HT1080 (cell line): Measurements from ENCODE around the gene LAMC1. TPM values are rescaled to one million over a fixed set of nuclear protein-coding genes. Genes with fewer than 3 reads are reported as not detected.
"Not testable (repeated sequence)": the region's sequence is repeated elsewhere in the genome, so short reads cannot be mapped to it uniquely, and the experiment has no call there.

Experiments used
- DNase-seq: peaks from one replicate; pipeline ENCODE4 v3.0.0-alpha.2; 2015; ENCODE audit warnings: low read depth
- total RNA-seq: library from RNA; depleted of rRNA; stranded (reverse); fragments of >200 nt; shearing (Covaris generic); gene quantifications from 2 replicates; pipeline ENCODE4 v1.2.3, GENCODE V29; 2014

LAMC1 gene
- total RNA-seq, 1 experiment from 2014 or later: 139 TPM

DNA sequence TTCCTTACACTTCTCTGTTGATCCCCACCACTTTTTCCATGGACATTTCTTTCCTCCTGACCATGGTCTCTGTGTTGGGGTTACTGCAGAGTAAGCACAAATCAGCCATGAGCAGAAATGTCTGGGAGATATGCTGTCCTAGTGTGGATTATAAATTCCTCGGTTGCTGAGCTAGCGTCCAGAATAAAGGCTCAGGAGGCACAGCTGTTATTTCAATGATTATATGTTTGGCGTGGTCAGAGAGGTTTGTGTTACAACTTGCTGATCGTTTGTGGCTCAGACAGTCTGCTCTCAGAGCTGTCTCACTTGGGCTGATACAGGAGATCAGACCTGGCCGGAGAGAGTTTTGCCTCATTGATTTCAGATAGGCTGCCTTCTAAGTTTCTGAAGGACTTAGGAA lies 125.4 kb downstream of the LAMC1 start:
- DNase-seq: no peak

DNA sequence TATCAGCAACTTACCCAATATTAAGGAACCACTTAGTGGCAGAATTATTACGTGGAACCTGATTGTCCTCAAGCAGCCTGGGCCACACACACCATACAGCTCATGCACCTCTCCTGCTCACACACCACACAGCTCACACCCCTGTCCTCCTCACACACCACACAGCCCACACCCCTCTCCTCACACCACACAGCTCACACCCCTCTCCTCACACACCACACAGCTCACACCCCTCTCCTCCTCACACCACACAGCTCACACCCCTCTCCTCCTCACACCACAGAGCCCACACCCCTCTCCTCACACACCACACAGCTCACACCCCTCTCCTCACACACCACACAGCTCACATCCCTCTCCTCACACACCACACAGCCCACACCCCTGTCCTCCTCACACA lies 126.1 kb downstream of the LAMC1 start:
- DNase-seq: no peak

DNA sequence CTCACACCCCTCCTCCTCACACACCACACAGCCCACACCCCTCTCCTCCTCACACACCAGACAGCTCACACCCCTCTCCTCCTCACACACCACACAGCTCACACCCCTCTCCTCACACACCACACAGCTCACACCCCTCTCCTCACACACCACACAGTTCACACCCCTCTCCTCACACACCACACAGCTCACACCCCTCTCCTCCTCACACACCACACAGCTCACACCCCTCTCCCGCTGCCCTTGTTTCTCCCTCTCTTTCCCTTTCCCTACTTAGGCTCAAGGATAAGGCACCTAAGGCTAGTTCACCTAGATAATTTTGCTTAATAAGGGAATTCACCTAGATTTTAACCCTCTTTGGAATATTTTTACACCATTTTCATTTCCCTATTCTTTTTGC lies 126.8 kb downstream of the LAMC1 start:
- DNase-seq: not testable (repeated sequence)

DNA sequence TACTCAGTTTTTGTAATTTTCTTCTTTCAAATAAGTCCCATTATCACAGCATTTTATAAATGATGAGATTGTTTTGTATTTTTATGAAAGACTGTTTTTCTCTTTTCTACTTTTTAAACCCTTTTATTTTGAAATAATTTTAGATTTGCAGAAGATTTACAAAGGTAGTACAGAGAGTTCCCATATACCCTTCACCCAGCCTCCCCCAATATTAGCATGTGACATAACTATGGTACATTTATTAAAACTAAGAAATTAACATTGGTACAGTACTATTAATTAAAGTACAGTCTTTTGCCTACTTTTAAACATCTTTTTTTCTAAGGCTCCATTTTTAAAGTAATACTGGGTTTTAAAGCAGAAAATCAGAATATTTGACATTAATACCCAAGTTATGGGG lies 127.2 kb downstream of the LAMC1 start:
- no peak for DNase-seq

DNA sequence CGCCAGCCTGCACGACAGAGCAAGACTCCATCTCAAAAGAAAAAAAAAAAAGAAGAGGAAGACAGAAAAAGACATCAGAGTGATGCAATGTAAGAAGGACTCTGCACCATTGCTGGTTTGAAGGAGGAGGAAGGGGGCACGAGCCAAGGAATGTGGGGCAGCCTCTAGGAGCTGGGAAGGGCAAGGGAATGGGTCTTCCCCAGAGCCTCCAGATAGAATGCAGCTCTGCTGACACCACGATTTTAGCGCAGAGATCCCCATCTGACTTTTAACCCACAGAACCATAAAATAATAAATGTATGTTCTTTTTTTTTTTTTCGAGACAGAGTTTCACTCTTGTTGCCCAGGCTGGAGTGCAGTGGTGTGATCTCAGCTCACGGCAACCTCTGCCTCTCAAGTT lies 129.0 kb downstream of the LAMC1 start:
- no peak for DNase-seq

DNA sequence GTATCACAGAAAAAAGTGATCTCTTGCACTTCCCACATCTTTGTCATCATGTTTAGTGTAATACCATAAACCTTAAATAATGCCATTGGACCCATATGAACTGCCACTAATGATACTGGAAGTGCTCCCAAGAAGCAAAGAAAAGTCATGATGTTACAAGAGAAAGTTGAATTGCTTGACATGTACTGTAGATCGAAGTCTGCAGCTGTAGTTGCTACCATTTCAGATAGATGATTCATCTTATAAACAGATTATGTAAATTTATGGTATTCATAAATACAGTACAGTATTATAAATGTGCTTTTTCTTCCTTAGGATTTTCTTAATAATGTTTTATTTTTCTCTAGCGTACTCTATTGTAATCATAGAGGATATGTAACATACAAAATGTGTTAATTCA lies 132.7 kb downstream of the LAMC1 start:
- no peak for DNase-seq

DNA sequence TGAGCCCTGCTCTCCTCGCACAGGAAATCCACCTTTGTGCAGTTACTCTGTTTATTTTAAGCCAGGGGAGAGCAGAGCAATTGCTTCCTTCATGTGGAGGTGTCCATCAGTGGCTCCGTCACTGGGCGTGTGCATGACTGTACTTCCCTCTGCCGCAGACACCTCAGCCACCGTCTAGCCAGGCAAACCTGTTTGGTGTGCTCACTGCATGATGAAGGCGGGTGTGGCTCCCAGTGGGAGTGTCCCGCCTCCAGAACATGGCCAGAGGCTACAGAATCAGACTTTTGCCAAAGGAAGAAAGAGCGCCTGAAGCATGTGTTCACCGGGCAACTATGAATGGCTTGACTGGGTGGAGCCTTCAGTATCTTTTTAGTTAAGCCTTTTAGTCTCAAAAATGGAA lies 136.7 kb downstream of the LAMC1 start:
- peak; percentile 82 for DNase-seq

DNA sequence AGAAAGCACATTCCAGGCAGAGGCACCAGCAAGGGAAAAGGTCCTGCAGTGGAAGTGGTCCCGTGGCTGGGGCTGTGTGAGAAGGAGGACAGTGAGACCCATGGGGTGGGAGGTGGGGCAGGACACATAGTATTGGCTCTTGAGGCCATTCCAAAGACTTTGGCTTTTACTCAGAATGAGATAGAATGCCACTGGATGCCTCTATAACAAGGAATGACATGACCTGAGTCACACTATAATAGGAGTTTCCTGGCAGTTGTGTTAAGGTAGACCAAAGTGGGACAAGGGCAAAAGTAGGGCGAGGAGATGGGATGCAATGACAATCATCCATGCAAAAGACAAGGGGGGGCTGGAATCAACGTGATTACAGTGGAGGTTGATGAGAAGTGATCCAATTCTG lies 138.2 kb downstream of the LAMC1 start:
- DNase-seq: peak; percentile 32

DNA sequence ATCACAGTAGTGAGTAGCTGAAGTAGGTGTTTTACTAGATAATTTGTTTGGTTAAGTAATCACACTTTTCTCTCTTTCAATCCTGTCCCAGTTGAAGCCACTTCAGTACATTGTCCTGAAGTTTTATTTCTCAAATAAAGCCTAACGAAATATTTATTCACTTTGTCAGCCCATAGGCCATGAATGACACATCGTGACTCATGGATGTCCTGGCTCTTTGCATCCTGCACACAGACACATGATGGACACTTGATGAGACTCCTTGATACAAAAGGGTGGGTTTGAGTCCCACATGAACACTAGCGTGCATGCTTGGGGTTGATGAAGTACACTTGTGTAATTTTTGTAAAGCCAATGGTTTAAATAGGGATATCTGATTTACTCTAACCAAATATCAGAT lies 140.1 kb downstream of the LAMC1 start:
- DNase-seq: peak; percentile 97

DNA sequence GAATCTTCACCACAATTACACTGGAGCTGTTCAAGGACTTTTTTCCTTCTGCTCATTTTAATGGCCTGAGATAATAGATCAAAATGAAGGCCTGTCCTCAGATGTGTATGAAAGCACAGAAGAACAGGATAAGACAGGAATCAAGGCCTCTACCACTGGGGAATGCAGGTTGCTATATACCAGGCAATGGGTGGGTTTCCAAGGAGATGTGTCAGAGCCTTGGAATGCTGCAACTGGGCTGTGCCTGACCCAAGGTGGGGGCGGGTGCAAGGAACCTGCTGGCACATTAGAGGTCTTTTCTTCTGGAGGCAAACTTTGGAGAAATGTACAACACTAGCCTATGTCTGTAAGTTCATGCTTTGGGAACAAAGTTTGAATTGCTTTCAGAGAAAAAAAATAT lies 141.1 kb downstream of the LAMC1 start:
- DNase-seq: peak; percentile 97

DNA sequence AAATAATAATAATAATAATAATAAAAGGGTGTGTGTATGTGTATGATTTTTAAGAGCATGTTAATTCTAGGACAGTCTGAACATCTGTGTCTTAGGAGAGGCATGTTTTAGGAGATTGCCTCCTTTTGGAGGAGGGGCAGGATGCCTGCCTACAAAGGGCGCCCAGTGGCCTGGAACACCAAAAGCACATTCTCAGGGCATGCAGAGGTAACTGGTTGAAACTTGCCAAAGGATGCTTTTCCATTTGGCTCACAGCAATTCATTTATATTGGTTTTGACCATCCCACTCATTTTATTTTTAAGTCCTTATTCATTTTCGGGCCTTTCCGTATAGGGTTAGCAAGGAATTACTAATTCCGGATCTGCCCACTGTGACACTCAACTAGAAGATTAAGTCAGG lies 141.7 kb downstream of the LAMC1 start:
- no peak for DNase-seq

DNA sequence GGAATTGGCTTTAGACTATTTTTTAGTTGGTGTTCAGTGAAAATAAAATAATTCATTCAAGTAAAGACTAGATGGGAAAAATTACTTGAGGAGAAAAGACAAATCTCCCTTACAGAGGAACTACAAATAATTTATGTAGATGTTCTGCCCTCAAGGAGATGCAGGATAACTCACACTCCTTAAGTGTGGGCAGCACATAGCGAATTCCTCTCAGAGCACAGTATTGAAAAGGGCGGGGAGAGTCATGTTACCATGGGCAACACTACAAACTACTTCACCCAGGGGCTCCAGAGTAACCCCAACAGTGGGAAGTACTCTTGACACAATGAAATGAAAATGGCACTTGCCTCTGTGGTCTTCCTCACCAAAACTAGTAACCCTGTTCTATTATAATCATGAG lies 142.2 kb downstream of the LAMC1 start:
- DNase-seq: no peak

DNA sequence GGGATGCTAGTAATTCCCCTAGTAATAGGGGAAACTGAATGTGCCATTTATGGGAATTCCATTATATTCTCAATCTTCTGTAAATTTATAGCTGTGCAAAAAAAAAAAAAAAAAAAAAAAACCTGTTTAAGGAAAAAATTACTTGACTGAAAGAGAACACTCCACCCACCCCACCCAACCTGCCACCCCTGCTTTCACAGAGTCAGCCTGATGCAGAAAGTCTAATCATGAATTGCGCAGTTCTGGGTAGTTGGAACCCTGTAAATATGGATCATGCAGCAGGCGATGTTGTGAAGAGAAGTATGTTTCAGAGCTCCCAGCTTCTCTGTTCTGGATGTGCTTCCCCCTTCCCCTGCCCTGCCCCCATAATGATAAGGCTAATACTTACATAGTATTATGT lies 143.2 kb downstream of the LAMC1 start:
- DNase-seq: no peak

DNA sequence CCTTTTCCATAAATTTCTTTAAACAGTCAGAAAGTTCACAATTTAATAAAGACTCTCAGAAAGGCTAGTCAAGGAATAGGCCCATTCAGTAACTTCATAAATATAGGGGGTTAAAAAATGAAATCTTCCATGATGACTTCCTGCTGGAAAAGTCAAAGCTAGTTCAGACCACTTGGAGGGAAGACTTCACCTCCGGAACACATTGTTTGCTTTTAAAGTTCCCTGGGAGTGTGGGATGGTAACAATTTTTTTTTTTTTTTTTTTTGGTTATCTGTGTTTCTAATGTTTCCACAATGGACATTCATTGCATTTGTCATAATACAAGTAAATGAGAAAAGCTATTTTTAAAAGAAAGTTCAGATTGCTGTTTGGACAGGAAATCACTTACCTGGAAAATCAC lies 144.5 kb downstream of the LAMC1 start:
- no peak for DNase-seq

DNA sequence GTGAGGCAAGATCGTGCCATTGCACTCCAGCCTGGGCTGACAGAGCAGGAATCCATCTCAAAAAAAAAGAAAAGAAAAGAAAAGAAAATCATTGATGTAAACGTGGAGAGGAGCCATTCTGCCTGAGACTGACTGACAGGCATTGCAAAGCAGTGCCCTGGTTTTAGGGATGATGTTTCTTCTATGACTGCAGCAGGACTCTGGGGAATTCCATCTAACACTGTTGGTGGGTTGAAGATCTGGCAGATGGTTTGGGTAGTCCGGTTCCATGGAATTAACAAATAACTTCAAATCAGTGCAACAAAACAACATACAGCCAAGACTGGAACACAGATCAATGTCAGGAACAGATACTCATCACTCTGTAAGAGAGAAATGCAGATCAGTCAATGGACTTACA lies 145.1 kb downstream of the LAMC1 start:
- DNase-seq: no peak

DNA sequence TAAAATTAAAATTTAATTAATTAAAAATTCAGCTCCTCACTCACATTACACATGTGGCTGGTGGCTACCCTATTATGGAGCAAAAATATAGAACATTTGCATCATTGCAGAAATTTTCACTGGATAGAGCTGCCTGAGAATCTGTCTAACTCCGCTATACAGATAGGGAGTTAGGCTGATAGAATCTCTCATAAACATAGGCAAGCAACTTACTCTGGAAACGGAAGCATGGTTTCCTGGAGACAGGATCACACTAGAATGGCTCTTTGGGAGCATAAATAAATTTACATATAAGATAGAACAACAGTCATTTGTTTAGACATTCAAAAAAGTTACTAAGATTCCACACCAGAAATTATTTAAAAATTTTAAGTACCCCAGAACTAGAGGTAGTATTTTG lies 150.6 kb downstream of the LAMC1 start:
- DNase-seq: no peak

DNA sequence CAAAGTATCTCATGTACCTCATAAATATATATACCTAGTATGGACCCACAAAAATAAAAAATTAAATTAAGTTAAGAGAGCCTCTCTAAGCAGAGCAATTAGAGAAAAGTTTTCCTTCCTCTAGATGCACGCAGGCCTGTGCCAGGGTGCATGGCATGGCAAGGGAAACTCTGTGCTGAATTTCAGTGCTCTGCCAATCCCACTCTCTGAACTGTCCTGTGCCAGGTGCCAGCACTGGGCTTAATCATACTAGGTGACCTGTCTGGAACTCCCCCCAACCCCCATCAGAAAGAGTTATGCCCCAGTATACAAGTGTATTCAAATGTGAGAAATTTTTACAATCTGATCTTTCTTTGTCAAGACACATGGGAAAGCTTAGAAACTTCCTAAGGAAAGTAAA lies 152.4 kb downstream of the LAMC1 start:
- no peak for DNase-seq

DNA sequence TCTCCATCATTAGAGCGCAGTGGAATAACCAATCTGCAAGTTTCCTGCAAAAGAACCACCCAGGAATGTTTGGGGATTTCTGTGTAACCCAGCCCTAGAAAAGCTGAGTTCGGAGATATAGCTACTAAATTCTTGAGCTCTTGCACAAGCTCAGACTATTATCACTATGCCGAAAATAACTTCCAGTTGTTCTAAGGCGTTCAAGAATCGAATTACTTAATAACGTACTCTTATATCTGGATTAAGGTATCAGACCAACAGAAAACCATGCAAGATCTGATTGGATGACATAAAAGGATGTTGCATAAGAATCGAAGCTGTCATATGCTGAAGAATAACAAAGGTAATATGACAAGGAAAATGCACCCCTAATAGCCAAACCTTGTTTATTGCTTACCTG lies 155.3 kb downstream of the LAMC1 start:
- no peak for DNase-seq

DNA sequence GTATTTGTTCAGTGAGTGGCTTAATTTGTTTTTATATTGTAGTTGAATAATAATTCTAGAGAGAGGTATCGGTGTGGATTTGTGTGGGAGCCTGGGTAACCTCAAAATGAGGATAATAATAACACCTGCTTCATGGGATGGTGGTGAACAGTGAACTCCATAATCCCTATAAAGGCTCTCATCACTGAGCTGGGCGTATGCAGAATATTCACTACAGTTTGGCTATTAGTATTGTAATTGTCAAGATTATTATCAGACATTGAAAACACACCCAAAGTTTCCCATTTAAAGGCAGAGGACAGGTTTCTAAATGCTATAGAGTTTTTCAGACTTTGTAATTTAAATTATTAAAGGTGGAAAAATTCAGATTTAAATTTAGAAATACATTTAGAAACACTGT lies 155.8 kb downstream of the LAMC1 start:
- DNase-seq: no peak

DNA sequence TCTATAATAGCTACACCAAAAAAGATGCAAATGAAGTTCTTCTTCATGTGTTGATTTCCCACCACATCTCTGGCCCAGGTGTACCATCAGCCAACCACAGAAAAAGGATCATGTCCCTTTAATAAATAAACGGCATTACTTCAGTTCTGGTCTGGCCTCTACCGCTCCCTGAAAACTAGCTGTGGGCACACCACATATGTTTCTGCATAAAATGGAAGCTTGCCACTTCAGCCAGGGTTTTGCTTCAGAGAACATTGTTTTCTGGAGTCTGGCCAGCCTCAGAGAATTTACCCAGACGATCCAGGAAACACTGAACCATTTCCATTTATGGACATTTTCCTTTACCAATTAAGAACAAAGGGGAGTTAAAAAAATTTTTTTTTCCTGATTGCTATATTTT lies 157.0 kb downstream of the LAMC1 start:
- peak; percentile 62 for DNase-seq

DNA sequence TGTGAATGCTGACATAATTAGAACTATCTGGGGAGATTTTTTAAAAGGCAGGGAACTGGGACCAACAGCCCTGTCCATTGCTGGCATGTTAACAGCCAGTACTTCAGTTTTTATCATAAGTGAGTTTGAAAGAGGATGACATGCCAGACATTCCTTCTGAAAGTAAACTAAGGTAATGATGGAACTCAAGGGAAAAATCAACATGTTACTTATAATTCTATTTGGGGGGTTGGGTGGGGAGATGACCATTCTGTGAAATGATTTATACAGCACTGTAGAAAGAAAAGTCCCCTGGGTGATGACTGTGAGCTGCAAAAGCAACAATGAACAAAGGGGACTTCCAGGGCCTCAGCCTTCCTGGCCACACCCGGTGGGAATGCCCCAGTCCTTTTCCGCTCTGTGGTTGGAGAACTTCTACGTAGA lies 157.4 kb downstream of the LAMC1 start:
- DNase-seq: peak; percentile 93

DNA sequence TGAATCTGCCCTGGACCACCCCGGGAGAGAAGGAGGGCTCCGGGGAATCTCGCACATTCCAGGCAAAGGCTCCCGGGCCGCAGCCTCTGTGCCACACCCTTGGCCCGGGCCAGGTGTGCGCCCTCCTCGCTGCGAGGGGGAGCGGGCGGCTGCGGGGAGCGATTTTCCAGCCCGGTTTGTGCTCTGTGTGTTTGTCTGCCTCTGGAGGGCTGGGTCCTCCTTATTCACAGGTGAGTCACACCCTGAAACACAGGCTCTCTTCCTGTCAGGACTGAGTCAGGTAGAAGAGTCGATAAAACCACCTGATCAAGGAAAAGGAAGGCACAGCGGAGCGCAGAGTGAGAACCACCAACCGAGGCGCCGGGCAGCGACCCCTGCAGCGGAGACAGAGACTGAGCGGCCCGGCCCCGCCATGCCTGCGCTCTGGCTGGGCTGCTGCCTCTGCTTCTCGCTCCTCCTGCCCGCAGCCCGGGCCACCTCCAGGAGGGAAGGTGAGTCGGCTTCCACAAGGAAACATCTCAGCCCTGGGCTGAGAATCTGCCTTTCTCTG lies 162.8 kb downstream of the LAMC1 start, which contains the start of gene LAMC2:
TSS of gene LAMC2 (plus strand) at position 324 of the 550 bp plus-strand sequence. CDS start at position 413, 89 bp downstream.
- peak; percentile 91 for DNase-seq

DNA sequence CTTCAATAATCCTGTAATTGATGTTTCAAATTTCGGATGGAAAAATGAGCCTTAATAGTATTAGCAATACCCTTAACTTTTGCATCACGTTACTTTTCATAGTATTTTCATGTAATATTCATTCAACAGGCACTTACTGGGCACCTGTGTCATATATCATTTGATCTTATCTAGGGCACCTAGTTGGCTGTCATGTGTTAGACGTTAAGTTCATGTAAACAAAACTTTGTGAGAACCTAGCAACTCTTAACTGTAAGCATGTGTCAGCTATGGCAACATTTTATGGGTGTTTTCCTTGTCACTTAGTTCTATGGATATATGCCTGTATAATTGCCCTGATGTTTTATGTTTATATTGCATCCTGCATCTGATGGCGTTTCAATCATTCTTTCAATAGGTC lies 163.6 kb downstream of the LAMC1 start:
- DNase-seq: no peak

DNA sequence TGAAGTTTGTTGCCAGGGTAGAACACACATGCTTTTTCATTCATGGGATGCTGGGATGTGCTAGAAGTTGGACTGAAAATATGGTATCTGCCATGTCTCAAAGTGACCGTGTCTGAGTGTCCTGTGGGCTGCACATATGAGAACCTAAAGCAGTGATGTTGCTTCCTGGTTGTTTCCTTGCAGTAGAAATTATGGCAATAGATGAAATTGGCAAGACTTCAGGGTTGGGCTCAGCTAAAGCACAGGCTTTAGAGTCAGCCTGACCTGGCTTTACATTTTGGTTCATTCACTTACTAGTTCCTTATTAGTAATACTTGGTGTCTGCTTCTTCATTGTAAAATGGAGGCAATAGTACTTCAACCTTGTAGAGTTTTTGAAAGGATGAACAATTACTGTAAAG lies 165.0 kb downstream of the LAMC1 start:
- no peak for DNase-seq
